HepG2 (cell line): ENCODE data around the gene RBM23. TPM values are rescaled to one million over a fixed set of nuclear protein-coding genes. Genes with fewer than 3 reads are reported as not detected.

Source experiments
- BRCA1 ChIP-seq: sonication (generic); formaldehyde crosslinking; IDR thresholded peaks from 2 replicates; pipeline ENCODE4 v1.4.0; 2020; ENCODE audit warnings: missing genetic modification reagents
- CAMTA2 ChIP-seq: sonication (generic); formaldehyde crosslinking; IDR thresholded peaks from 2 replicates; pipeline ENCODE4 v1.4.0; 2020; ENCODE audit warnings: mild to moderate bottlenecking, missing genetic modification reagents, borderline replicate concordance
- CREB1 ChIP-seq, 2 experiments: fragments of 450-650 bp in 1 of 2; IDR thresholded peaks; 2 replicates each; pipeline ENCODE4 v1.6.1; 2016 to 2017; ENCODE audit warnings: control low read depth in 1 of 2, mild to moderate bottlenecking in 1 of 2, missing compliant biosample characterization in 1 of 2, missing genetic modification characterization in 1 of 2
- GLI4 ChIP-seq: sonication (generic); formaldehyde crosslinking; IDR thresholded peaks from 2 replicates; pipeline ENCODE4 v1.5.1; 2020; ENCODE audit warnings: missing genetic modification reagents, mild to moderate bottlenecking, moderate library complexity, borderline replicate concordance
- GTF2F1 ChIP-seq: fragments of 150-350 bp; IDR thresholded peaks from 2 replicates; pipeline ENCODE4 v1.6.1; 2014; ENCODE audit warnings: low read length
- HHEX ChIP-seq: IDR thresholded peaks from 2 replicates; pipeline ENCODE4 v1.6.1; 2016; ENCODE audit warnings: control low read depth
- HINFP ChIP-seq: sonication (generic); formaldehyde crosslinking; IDR thresholded peaks from 2 replicates; pipeline ENCODE4 v1.4.0; 2020; ENCODE audit warnings: low read depth, mild to moderate bottlenecking, missing genetic modification reagents
- LCORL ChIP-seq, 2 experiments: fragments of 450-650 bp in 1 of 2; sonication (generic) in 1 of 2; formaldehyde crosslinking in 1 of 2; IDR thresholded peaks; 2 replicates each; pipeline versions ENCODE4 v1.5.0 to v1.6.1; 2017 to 2020; ENCODE audit warnings: antibody characterized with exemption in 1 of 2, missing genetic modification reagents in 1 of 2
- NCOA1 ChIP-seq: sonication (generic); formaldehyde crosslinking; IDR thresholded peaks from 2 replicates; pipeline ENCODE4 v1.9.0; 2021; ENCODE audit warnings: missing genetic modification reagents
- NCOR1 ChIP-seq: fragments of 200-600 bp; sonication (generic); IDR thresholded peaks from 2 replicates; pipeline ENCODE4 v1.7.0; 2017; ENCODE audit warnings: antibody characterized with exemption, low read length, borderline replicate concordance
- RFX5 ChIP-seq: IDR thresholded peaks from 2 replicates; pipeline ENCODE4 v1.6.1; 2011; ENCODE audit warnings: low read depth, low read length, improper control_type of control experiment
- SNAPC2 ChIP-seq: sonication (generic); formaldehyde crosslinking; IDR thresholded peaks from 2 replicates; pipeline ENCODE4 v1.8.1; 2022; ENCODE audit warnings: mild to moderate bottlenecking, missing genetic modification reagents
- ZBTB20 ChIP-seq: sonication (generic); formaldehyde crosslinking; IDR thresholded peaks from 2 replicates; pipeline ENCODE4 v1.8.1; 2023; ENCODE audit warnings: missing genetic modification reagents, low read depth, mild to moderate bottlenecking, borderline replicate concordance
- ZC3H4 ChIP-seq: sonication (generic); formaldehyde crosslinking; IDR thresholded peaks from 2 replicates; pipeline ENCODE4 v1.4.0; 2020; ENCODE audit warnings: missing genetic modification reagents, borderline replicate concordance
- ZFP37 ChIP-seq: sonication (generic); formaldehyde crosslinking; IDR thresholded peaks from 2 replicates; pipeline ENCODE4 v1.4.0; 2020; ENCODE audit warnings: missing genetic modification reagents, borderline replicate concordance
- ZMYM3 ChIP-seq: sonication (generic); formaldehyde crosslinking; IDR thresholded peaks from 2 replicates; pipeline ENCODE4 v1.5.1; 2020; ENCODE audit warnings: mild to moderate bottlenecking, missing genetic modification reagents
- ZNF10 ChIP-seq: sonication (generic); formaldehyde crosslinking; IDR thresholded peaks from 2 replicates; pipeline ENCODE4 v1.4.0; 2020; ENCODE audit warnings: mild to moderate bottlenecking, low read depth, missing genetic modification reagents, borderline replicate concordance
- ZNF556 ChIP-seq: sonication (generic); formaldehyde crosslinking; IDR thresholded peaks from 2 replicates; pipeline ENCODE4 v1.4.0; 2020; ENCODE audit warnings: mild to moderate bottlenecking, missing genetic modification reagents, borderline replicate concordance
- ZNF589 ChIP-seq: sonication (generic); formaldehyde crosslinking; conservative IDR thresholded peaks from 2 replicates; pipeline ENCODE4 v1.8.0; 2022; ENCODE audit warnings: mild to moderate bottlenecking, moderate library complexity, missing genetic modification reagents
- polyA plus RNA-seq, 8 experiments: library from polyadenylated mRNA; depleted of rRNA in 3 of 8; stranded (reverse) in 7 of 8; unstranded in 1 of 8; fragments of >200 nt; fragmentation: Illumina TruSeq in 4 of 8; extraction: Trizol in 4 of 8; gene quantifications; 2 replicates each; pipeline versions ENCODE4 v1.2.1 to v1.2.3, GENCODE V29; 2011 to 2016; ENCODE audit warnings: low read depth in 4 of 8, missing spikeins in 1 of 8, mixed read lengths in 1 of 8; ENCODE audit not compliant: insufficient read depth in 1 of 8
- total RNA-seq, 5 experiments: library from RNA; depleted of rRNA; stranded (reverse); fragments of >200 nt; fragmentation: Illumina TruSeq; extraction: Trizol; gene quantifications; 2 replicates each; pipeline ENCODE4 v1.2.3, GENCODE V29; 2016; ENCODE audit warnings: low read depth in 1 of 5
- TF ChIP-seq, protein P1 (sequence below): sonication (generic); formaldehyde crosslinking; IDR thresholded peaks from 2 replicates; pipeline ENCODE4 v1.4.0; 2020; ENCODE audit warnings: mild to moderate bottlenecking, missing genetic modification reagents
- TF ChIP-seq, protein P2 (sequence below), 2 experiments: sonication (generic) in 1 of 2; formaldehyde crosslinking in 1 of 2; IDR thresholded peaks; 2 replicates each; pipeline versions ENCODE4 v1.4.0 to v1.6.1; 2018 to 2020; ENCODE audit warnings: missing genetic modification reagents in 2 of 2, borderline replicate concordance in 1 of 2, low read depth in 1 of 2, mild to moderate bottlenecking in 1 of 2, missing biosample characterization in 1 of 2
- TF ChIP-seq, protein P3 (sequence below): sonication (generic); formaldehyde crosslinking; IDR thresholded peaks from 2 replicates; pipeline ENCODE4 v1.4.0; 2020; ENCODE audit warnings: missing genetic modification reagents
- TF ChIP-seq, protein P4 (sequence below): sonication (generic); formaldehyde crosslinking; IDR thresholded peaks from 2 replicates; pipeline ENCODE4 v1.8.0; 2022; ENCODE audit warnings: mild to moderate bottlenecking, missing genetic modification reagents, moderate library complexity

RBM23 gene
- total and polyA plus RNA-seq, 2 of the 13 experiments (the other 11 are each of a cell fraction or from before 2014, with no cell fraction given), result 1.5 to 2.1 TPM

GRCh38 chr14:22882529-22883172 is 36.3 kb downstream of the RBM23 start (continued):
- TF ChIP-seq, protein P1, sequence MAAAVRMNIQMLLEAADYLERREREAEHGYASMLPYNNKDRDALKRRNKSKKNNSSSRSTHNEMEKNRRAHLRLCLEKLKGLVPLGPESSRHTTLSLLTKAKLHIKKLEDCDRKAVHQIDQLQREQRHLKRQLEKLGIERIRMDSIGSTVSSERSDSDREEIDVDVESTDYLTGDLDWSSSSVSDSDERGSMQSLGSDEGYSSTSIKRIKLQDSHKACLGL (CRISPR knock-in tag), result 0 out of 2 replicates have a peak, but pooled peaks have one; percentile 30
- TF ChIP-seq GLI4 (CRISPR knock-in tag), result no peak
- TF ChIP-seq NCOA1 (CRISPR knock-in tag), result no peak
- TF ChIP-seq BRCA1 (CRISPR knock-in tag), result no peak
- no peak for TF ChIP-seq HINFP (CRISPR knock-in tag)
- TF ChIP-seq ZNF10 (CRISPR knock-in tag), result no peak
- TF ChIP-seq GTF2F1, result no peak
- TF ChIP-seq ZMYM3 (CRISPR knock-in tag), result no peak
- TF ChIP-seq CAMTA2 (CRISPR knock-in tag), result no peak
- 0 out of 2 replicates have a peak, but pooled peaks have one; percentile 44 for TF ChIP-seq ZFP37 (CRISPR knock-in tag)
- TF ChIP-seq, protein P2, sequence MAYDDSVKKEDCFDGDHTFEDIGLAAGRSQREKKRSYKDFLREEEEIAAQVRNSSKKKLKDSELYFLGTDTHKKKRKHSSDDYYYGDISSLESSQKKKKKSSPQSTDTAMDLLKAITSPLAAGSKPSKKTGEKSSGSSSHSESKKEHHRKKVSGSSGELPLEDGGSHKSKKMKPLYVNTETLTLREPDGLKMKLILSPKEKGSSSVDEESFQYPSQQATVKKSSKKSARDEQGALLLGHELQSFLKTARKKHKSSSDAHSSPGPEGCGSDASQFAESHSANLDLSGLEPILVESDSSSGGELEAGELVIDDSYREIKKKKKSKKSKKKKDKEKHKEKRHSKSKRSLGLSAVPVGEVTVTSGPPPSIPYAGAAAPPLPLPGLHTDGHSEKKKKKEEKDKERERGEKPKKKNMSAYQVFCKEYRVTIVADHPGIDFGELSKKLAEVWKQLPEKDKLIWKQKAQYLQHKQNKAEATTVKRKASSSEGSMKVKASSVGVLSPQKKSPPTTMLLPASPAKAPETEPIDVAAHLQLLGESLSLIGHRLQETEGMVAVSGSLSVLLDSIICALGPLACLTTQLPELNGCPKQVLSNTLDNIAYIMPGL (CRISPR knock-in tag; IDR thresholded peaks at IDR 0.05; ENCODE audit: borderline replicate concordance in 1 of 2, low read depth in 1 of 2), result no peak
- TF ChIP-seq RFX5, result 0 out of 2 replicates have a peak, but pooled peaks have one; percentile 16
- TF ChIP-seq LCORL (IDR thresholded peaks at IDR 0.05), result no peak
- no peak for TF ChIP-seq LCORL (CRISPR knock-in tag; IDR thresholded peaks at IDR 0.05)
- no peak for TF ChIP-seq HHEX (CRISPR knock-in tag)
- TF ChIP-seq ZNF556, result no peak
- TF ChIP-seq, protein P3, sequence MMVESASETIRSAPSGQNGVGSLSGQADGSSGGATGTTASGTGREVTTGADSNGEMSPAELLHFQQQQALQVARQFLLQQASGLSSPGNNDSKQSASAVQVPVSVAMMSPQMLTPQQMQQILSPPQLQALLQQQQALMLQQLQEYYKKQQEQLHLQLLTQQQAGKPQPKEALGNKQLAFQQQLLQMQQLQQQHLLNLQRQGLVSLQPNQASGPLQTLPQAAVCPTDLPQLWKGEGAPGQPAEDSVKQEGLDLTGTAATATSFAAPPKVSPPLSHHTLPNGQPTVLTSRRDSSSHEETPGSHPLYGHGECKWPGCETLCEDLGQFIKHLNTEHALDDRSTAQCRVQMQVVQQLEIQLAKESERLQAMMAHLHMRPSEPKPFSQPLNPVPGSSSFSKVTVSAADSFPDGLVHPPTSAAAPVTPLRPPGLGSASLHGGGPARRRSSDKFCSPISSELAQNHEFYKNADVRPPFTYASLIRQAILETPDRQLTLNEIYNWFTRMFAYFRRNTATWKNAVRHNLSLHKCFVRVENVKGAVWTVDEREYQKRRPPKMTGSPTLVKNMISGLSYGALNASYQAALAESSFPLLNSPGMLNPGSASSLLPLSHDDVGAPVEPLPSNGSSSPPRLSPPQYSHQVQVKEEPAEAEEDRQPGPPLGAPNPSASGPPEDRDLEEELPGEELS (CRISPR knock-in tag), result no peak
- no peak for TF ChIP-seq ZNF589
- TF ChIP-seq, protein P4, sequence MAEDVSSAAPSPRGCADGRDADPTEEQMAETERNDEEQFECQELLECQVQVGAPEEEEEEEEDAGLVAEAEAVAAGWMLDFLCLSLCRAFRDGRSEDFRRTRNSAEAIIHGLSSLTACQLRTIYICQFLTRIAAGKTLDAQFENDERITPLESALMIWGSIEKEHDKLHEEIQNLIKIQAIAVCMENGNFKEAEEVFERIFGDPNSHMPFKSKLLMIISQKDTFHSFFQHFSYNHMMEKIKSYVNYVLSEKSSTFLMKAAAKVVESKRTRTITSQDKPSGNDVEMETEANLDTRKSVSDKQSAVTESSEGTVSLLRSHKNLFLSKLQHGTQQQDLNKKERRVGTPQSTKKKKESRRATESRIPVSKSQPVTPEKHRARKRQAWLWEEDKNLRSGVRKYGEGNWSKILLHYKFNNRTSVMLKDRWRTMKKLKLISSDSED (CRISPR knock-in tag), result no peak
- TF ChIP-seq ZC3H4 (CRISPR knock-in tag), result no peak
- TF ChIP-seq NCOR1, result no peak
- peak; percentile 80 for TF ChIP-seq CREB1 (IDR thresholded peaks at IDR 0.05)
- TF ChIP-seq CREB1 (CRISPR knock-in tag; IDR thresholded peaks at IDR 0.05), result no peak
- no peak for TF ChIP-seq ZBTB20 (CRISPR knock-in tag)
- TF ChIP-seq SNAPC2, result no peak
